ENCODE data around the gene PCSK4. TPM values are rescaled to one million over a fixed set of nuclear protein-coding genes. Genes with fewer than 3 reads are reported as not detected.
"Not testable (repeated sequence)": the region's sequence is repeated elsewhere in the genome, so short reads cannot be mapped to it uniquely, and the experiment has no call there.

PCSK4 gene
- total RNA-seq, 1 donor from 2014 or later = 2.1 TPM

DNA sequence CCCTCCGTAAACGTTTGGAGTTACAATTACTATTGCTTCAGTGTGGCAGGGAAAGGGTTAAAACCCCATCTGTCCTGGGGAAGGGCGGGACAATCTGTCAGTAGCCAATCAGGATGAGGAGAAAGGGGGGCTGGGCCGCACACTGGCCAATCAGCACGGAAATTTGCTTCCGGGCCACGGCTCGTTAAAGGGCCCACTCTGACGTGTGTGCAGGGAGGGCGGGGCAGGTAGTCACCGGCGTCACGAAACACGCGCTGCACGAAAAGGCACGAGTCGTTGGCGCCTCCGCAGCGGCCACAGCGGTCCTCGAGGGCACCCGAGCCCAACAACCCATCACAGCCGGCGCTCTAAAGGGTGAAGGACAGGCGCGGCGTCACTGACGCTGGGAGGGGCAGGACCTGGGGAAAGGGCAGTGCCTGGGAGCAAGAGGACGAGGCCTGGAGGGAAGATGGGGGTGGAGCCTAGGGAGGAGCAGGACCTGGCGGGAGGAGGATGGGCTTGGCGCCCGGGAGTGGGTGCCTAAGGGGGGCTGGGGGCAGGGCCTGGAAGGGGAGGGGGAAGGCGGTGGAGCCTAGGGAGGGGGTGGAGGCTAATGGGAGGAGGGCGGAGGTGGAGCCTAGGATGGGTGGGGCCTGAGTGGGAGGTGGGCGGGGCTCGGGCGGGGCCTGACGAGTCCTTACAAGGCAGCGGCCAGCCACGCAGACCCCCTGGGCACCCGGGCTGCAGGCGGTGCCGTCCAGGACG is 17.8 kb upstream of the PCSK4 start:
- peak; percentile 84 for DNase-seq (ENCODE audit: low spot score)
- Mint-ChIP-seq H3K36me3 (ENCODE audit: low read depth) (peaks cover 3% of the 10 kb centered on the region), H3K4me3 (ENCODE audit: low read depth) (peak overlapping the region; percentile 81), H3K27ac (peak overlapping the region; percentile 82), H3K27me3 (ENCODE audit: low read depth) (peaks cover 8% of the 10 kb centered on the region), H3K4me1 (ENCODE audit: low read depth) (peaks cover 17% of the 10 kb centered on the region), H3K9me3 (no peaks in the 10 kb centered on the region)
- intact Hi-C loops (cut with micrococcal nuclease) = no loop called here

DNA sequence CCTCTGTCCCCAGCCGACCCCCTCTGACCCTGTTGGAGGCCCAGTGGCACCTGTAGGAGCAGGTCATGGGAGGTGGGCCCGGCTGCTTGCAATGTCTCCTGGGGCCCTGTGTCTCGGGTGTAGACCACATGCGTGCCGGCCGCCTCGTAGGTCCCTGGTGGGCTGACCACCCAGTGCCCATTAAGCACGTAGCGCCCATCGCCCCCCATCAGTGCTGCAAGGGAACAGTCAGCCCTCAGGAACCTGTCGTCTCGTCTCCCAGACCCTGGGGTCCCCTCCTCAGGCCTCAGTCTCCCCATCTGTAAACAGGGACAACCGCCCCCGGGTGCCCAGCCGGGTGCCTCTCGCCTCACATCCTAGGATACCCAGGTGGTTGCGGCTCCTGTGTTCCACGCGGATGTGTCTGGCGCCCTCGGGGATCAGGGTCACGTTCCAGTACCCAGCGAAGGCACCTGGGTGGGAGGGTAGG is 17.1 kb upstream of the PCSK4 start:
- DNase-seq (ENCODE audit: low spot score) = no peak
- peak overlapping the region; percentile 81 for H3K4me3 Mint-ChIP-seq (ENCODE audit: low read depth)
- peaks cover 13% of the 10 kb centered on the region for H3K4me1 Mint-ChIP-seq (ENCODE audit: low read depth)
- no peak overlapping the region for H3K27ac Mint-ChIP-seq
- no peaks in the 10 kb centered on the region for H3K9me3 Mint-ChIP-seq
- intact Hi-C loops (cut with micrococcal nuclease) = no loop called here
- H3K36me3 Mint-ChIP-seq (ENCODE audit: low read depth) = peaks cover 3% of the 10 kb centered on the region
- peaks cover 8% of the 10 kb centered on the region for H3K27me3 Mint-ChIP-seq (ENCODE audit: low read depth)

DNA sequence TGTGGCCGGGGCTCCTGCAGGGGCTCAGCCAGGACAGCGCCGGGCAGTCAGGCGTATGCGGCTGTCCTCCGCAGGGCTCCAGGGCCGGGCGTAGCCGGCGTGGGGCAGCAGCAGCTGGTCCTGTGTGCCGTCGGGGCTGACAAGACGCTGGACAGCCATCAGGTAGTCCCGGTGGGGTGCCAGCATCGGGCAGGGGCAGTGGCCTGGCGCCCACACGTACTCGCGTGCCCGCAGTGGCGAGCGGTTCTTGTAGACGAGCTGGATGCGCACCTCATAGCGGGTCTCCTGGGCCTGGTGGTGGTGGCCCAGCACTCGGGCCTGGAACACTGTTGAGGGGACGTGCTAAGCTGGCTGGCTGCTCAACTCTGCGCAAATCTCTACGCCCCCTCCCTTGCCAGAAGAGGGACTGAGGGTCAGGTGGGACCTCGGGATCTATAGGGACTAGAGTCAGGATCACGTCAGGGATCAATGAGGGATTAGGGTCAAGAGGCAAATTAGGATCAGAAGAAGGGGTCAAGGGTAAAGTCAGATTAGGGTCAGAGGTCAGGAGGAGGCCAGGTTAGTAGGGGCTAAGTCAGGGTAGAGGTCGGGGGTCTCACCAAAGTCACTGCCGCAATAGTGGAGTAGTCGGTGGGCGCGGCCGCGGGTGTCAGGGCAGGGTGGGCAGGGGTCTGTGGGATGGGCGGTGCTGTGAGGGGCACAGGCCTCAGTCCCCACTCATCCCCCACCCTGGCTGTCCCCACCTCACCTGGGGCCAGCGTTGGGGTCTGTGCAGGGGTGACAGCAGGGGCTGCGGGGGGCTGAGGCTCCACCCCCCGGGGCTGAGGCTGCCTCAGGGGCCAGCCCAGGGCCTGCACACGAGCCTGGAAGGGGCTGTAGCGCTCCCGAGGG is 16.1 kb upstream of the PCSK4 start:
- Mint-ChIP-seq H3K4me1 (ENCODE audit: low read depth) (peaks cover 12% of the 10 kb centered on the region), H3K36me3 (ENCODE audit: low read depth) (peaks cover 3% of the 10 kb centered on the region), H3K27ac (no peak overlapping the region), H3K27me3 (ENCODE audit: low read depth) (peaks cover 6% of the 10 kb centered on the region), H3K9me3 (no peaks in the 10 kb centered on the region), H3K4me3 (ENCODE audit: low read depth) (no peak overlapping the region)
- intact Hi-C loops (cut with micrococcal nuclease) = no loop called here
- no peak for DNase-seq (ENCODE audit: low spot score)

DNA sequence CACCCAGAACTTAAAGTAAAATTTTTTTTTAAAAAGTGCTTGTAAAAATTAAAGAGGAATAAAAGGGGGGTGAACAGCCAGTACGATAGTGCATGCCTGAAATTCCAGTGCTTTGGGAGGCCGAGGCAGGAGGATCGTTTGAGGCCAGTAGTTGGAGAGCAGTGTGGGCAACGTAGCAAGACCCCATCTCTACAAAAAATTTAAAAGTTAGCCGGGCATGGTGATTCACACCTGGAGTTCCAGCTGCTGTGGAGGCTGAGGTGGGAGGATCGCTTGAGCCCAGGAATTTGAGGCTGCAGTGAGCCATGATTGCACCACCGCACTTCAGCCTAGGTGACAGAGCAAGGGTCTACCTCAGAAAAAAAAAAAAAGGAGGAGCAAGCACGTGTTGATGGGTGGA is 14.9 kb upstream of the PCSK4 start:
- Mint-ChIP-seq H3K9me3 (no peaks in the 10 kb centered on the region), H3K27ac (no peak overlapping the region), H3K36me3 (ENCODE audit: low read depth) (peaks cover 3% of the 10 kb centered on the region), H3K27me3 (ENCODE audit: low read depth) (peaks cover 5% of the 10 kb centered on the region), H3K4me1 (ENCODE audit: low read depth) (peaks cover 11% of the 10 kb centered on the region), H3K4me3 (ENCODE audit: low read depth) (no peak overlapping the region)
- DNase-seq (ENCODE audit: low spot score) = no peak
- intact Hi-C loops (cut with micrococcal nuclease) = no loop called here

DNA sequence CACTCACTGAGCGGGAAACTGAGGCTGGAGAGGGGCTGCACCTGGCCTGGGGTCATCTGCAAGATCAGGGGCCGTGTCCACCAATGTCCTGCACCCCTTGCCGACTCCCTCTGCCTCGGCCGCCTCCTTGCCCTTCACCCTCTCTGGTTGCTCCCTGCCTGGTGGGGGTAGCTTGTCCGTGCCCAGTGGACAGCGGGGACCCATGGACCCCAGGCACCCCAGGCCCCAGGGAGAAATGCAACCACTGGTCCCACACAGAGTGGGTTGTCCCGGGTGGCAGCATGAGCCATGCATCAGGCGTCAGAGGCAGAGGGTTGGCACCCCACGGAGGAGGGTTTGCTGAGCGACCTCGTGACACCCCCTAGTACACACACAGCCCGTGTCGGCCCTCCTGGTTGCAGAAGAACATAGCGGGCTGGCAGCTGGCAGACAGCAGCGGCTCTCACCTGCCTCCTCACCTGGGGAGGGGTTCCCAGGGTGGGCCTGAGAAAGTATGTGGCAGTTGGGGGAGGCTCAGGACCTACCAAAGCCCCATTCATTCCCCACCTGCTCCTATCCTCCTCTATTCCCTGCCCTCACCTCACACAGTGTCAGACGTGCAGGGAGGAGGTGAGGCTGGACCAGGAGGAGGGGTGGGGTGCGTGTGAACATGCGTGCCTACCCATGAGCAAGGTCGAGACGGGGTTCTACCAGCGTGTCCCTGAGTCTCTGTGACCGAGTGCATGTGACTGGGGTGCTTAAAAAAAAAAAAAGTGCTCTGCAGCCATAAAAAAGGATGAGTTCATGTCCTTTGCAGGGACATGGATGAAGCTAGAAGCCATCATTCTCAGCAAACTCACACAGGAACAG is 14.0 kb upstream of the PCSK4 start:
- no peaks in the 10 kb centered on the region for H3K9me3 Mint-ChIP-seq
- H3K4me1 Mint-ChIP-seq (ENCODE audit: low read depth) = peaks cover 9% of the 10 kb centered on the region
- intact Hi-C loops (cut with micrococcal nuclease) = no loop called here
- DNase-seq (ENCODE audit: low spot score) = no peak
- H3K36me3 Mint-ChIP-seq (ENCODE audit: low read depth) = peaks cover 3% of the 10 kb centered on the region
- H3K4me3 Mint-ChIP-seq (ENCODE audit: low read depth) = no peak overlapping the region
- no peak overlapping the region for H3K27ac Mint-ChIP-seq
- H3K27me3 Mint-ChIP-seq (ENCODE audit: low read depth) = peaks cover 2% of the 10 kb centered on the region

DNA sequence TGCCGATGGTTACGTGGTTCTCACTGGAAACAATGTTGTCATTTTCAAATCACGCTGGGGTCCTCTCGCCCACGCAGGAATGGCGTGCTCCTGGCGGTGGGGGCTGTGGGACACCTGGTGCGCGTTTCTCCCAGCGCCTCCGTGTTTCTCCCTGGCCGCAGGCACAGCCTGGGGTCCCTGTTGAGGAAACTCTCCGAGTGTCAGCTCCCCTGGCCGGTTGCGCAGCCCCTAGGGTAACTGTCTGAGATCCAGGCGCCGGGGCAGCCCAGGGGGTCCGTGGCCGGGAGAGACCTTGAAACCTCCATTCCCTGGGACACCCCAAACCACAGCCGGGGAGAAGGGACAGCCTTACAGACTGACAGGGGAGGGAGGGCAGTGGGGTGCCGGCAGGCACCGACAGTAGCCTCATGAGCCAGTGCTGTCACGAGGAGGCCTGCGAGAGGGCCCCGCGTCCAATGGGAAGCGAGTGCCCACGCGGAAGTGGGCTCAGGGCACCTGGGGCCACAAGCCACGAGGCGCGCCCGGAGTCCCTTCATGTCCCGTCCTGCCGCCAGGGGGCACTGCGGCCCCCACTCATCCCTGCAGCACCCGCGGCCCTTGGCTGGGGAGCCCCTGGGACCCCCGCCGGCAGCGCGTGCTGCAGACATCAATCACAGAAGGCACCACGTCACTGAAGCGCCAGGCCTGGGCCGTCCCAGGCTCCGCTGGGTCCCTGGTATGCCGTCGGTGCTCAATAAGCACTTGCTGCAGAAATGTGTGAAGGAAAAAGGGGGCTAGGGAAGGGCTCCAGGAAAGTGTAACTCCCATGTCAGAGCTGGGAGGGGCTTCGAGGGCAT is 13.2 kb upstream of the PCSK4 start:
- peaks cover 3% of the 10 kb centered on the region for H3K36me3 Mint-ChIP-seq (ENCODE audit: low read depth)

DNA sequence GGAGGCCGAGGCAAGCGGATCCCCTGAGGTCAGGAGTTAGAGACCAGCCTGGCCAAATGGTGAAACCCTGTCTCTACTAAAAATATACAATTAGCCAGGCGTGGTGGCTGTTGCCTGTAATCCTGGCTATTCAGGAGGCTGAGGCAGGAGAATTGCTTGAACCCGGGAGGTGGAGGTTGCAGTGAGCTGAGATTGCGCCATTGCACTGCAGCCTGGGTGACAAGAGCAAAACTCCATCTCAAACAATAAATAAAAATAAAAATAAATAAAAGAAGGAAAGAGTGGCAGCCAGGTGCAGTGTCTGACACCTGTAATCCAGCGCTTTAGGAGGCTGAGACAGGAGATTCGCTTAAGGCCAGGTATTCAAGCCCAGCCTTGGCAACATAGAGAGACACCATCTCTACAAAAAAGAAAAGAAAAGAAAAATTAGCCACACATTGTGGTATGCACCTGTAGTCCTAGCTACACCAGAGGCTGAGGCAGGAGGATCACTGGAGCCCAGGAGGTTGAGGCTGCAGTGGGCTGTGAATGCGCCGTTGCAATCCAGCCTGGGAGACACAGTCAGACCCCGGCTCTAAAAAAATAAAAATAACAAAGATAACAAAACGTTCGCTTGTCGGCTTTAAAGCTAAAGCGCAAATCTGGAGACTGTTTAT is 12.4 kb upstream of the PCSK4 start:
- H3K36me3 Mint-ChIP-seq (ENCODE audit: low read depth) = no peaks in the 10 kb centered on the region
- intact Hi-C loops (cut with micrococcal nuclease) = no loop called here

More for the DNA sequence above, 13.2 kb upstream of the PCSK4 start:
- no peak overlapping the region for H3K4me3 Mint-ChIP-seq (ENCODE audit: low read depth)
- H3K9me3 Mint-ChIP-seq = no peaks in the 10 kb centered on the region
- H3K27me3 Mint-ChIP-seq (ENCODE audit: low read depth) = peaks cover 2% of the 10 kb centered on the region
- intact Hi-C loops (cut with micrococcal nuclease) = no loop called here
- no peak overlapping the region for H3K27ac Mint-ChIP-seq
- peak; percentile 53 for DNase-seq (ENCODE audit: low spot score)
- peaks cover 9% of the 10 kb centered on the region for H3K4me1 Mint-ChIP-seq (ENCODE audit: low read depth)

DNA sequence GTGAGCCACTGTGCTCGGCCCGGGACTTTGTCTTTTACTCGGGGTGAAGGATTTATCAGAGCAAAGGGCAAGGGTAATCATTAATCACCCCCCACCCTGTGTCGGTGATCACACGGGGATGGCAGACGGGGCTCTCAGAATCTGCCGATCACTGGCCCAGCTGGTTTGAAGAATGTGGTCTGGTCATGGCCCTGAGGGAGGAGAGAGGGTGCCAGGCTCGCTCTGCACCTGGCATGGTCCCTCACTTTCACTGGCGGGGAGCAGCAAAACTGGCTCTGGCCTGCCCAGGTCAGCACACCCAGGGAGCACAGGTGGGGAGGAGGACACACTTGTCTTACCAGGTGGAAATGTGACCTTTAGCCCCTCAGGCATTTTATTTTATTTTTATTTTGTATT is 11.0 kb upstream of the PCSK4 start:
- Mint-ChIP-seq H3K36me3 (ENCODE audit: low read depth) (no peaks in the 10 kb centered on the region), H3K9me3 (no peaks in the 10 kb centered on the region), H3K27ac (no peak overlapping the region), H3K4me3 (ENCODE audit: low read depth) (no peak overlapping the region), H3K27me3 (ENCODE audit: low read depth) (peaks cover 2% of the 10 kb centered on the region), H3K4me1 (ENCODE audit: low read depth) (peaks cover 2% of the 10 kb centered on the region)
- no peak for DNase-seq (ENCODE audit: low spot score)
- intact Hi-C loops (cut with micrococcal nuclease) = no loop called here

More for the DNA sequence above, 12.4 kb upstream of the PCSK4 start:
- no peak overlapping the region for H3K27ac Mint-ChIP-seq
- peaks cover 2% of the 10 kb centered on the region for H3K27me3 Mint-ChIP-seq (ENCODE audit: low read depth)
- peaks cover 4% of the 10 kb centered on the region for H3K4me1 Mint-ChIP-seq (ENCODE audit: low read depth)
- H3K9me3 Mint-ChIP-seq = no peaks in the 10 kb centered on the region
- no peak for DNase-seq (ENCODE audit: low spot score)
- H3K4me3 Mint-ChIP-seq (ENCODE audit: low read depth) = no peak overlapping the region

DNA sequence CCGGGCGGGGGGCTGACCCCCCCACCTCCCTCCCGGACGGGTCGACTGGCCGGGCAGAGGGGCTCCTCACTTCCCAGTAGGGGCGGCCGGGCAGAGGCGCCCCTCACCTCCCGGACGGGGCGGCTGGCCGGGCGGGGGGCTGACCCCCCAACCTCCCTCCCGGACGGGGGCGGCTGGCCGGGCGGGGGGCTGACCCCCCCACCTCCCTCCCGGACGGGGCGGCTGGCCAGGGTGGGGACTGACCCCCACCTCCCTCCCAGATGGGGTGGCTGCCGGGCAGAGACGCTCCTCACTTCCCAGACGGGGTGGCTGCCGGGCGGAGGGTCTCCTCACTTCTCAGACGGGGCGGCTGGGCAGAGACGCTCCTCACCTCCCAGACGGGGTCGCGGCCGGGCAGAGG is 9.1 kb upstream of the PCSK4 start:
- H3K36me3 Mint-ChIP-seq (ENCODE audit: low read depth); DNase-seq (ENCODE audit: low spot score); H3K4me1 Mint-ChIP-seq (ENCODE audit: low read depth); H3K9me3 Mint-ChIP-seq; H3K27ac Mint-ChIP-seq; H3K27me3 Mint-ChIP-seq (ENCODE audit: low read depth); intact Hi-C loops (cut with micrococcal nuclease); H3K4me3 Mint-ChIP-seq (ENCODE audit: low read depth): not testable (repeated sequence)

DNA sequence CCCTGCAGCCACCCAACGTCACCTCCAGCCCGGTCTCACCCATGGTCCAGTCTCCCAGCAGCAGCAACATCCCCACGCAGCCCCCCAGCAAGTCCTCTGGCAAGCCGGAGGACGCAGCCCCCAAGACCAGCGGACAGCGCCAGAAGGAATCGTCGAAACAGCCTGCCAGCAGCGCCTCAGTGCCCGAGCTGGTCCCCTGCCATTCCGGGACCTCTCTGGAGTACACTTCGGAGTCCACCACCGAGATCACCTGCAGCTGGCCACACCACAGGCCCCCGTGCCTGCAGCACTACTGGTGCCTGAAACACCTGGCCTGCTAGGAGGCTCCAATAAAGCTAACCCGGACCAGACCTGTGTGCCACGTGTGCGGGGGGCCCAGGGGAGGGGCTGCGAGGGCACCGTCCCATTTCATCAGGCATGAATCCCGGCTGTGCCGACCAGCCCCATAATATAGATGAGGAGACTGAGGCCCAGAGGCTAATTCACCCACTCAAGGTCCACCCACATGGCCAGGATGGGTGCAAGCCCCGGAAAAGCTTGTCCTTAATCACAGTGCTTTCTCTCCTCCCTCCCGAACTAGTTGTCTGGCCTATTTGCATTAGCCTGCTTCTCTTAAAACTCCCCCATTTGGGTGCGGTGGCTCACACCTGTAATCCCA is 7.6 kb upstream of the PCSK4 start:
- H3K4me3 Mint-ChIP-seq (ENCODE audit: low read depth) = no peak overlapping the region
- no peaks in the 10 kb centered on the region for H3K36me3 Mint-ChIP-seq (ENCODE audit: low read depth)
- H3K27me3 Mint-ChIP-seq (ENCODE audit: low read depth) = no peaks in the 10 kb centered on the region
- H3K9me3 Mint-ChIP-seq = no peaks in the 10 kb centered on the region
- no peaks in the 10 kb centered on the region for H3K4me1 Mint-ChIP-seq (ENCODE audit: low read depth)
- DNase-seq (ENCODE audit: low spot score) = no peak
- intact Hi-C loops (cut with micrococcal nuclease) = no loop called here
- no peak overlapping the region for H3K27ac Mint-ChIP-seq
